Large intestine (tissue), 3 donors: ENCODE measurements around the gene RNU1-3. TPM values are rescaled to one million over a fixed set of nuclear protein-coding genes. Genes with fewer than 3 reads are reported as not detected.
"Not testable (repeated sequence)": the region's sequence is repeated elsewhere in the genome, so short reads cannot be mapped to it uniquely, and the experiment has no call there.

Experiments
- DNase-seq, 2 donors: peaks; one replicate each; pipeline versions ENCODE4 v3.0.0 to v3.0.0-alpha.2; 2013
- H3K27ac ChIP-seq: one replicate; pipeline ENCODE4 v1.5.1; 2013; ENCODE audit warnings: low read length
- H3K27me3 ChIP-seq: 2 replicates; pipeline ENCODE4 v1.6.1; 2013; ENCODE audit warnings: low read length; ENCODE audit not compliant: control insufficient read depth, insufficient read depth
- H3K36me3 ChIP-seq: 2 replicates; pipeline ENCODE4 v1.6.1; 2013; ENCODE audit warnings: low read length; ENCODE audit not compliant: control insufficient read depth, insufficient read depth
- H3K4me1 ChIP-seq: one replicate; pipeline ENCODE4 v1.6.1; 2013; ENCODE audit warnings: low read length; ENCODE audit not compliant: control insufficient read depth, insufficient read depth
- H3K4me3 ChIP-seq: one replicate; pipeline ENCODE4 v1.5.1; 2013; ENCODE audit warnings: low read length
- H3K9me3 ChIP-seq: one replicate; pipeline ENCODE4 v1.6.1; 2013; ENCODE audit warnings: mild to moderate bottlenecking, low read depth, low read length, moderate library complexity; ENCODE audit not compliant: control insufficient read depth
- WGBS: methylation state at CpG from one replicate; pipeline ENCODE4 v1.1.5; 2013; ENCODE audit warnings: low lambda C conversion rate; ENCODE audit not compliant: insufficient coverage; 5-methylcytosine and 5-hydroxymethylcytosine counted together
- polyA plus RNA-seq: library from polyadenylated mRNA; unstranded; fragments of 120-200 nt; gene quantifications from one replicate; pipeline ENCODE4 v1.2.1, GENCODE V29; 2013

Gene RNU1-3
- polyA plus RNA-seq, 1 donor = 3.2 TPM

GRCh38 chr1:16704502-16705100 lies 37.9 kb upstream of the RNU1-3 start:
- not testable (repeated sequence) for DNase-seq, H3K4me3 ChIP-seq, H3K36me3 ChIP-seq, H3K4me1 ChIP-seq, H3K9me3 ChIP-seq, H3K27ac ChIP-seq, H3K27me3 ChIP-seq
- WGBS = no CpG with 5 or more reads among the region's 16 CpGs

- not testable (repeated sequence) for DNase-seq, H3K27ac ChIP-seq, H3K36me3 ChIP-seq, H3K4me1 ChIP-seq, H3K27me3 ChIP-seq, H3K4me3 ChIP-seq, H3K9me3 ChIP-seq
- no CpG with 5 or more reads among the region's 13 CpGs for WGBS
Measured at GRCh38 chr1:16704076-16704475, 37.3 kb upstream of the RNU1-3 start.

DNA sequence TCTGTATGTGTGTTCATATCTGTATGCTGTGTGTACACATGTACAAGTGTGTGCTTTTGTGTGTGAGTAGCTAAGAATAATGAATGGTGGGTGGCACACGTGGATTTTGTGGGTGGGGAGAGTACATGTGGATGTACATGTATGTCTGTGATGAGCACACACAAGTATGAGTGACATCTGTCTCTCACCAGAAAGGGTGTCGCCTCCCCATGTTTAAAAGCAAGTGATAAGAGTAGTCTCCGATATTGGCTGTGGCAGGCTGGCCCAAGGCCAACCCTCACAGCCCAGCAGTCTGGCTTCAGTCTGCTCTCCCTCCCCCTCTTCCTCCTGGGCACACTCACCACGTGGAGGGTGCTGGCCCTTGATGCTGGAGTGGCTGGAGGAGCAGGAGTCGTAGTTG lies 36.9 kb upstream of the RNU1-3 start:
- not testable (repeated sequence) for H3K4me3 ChIP-seq, H3K27ac ChIP-seq, DNase-seq

DNA sequence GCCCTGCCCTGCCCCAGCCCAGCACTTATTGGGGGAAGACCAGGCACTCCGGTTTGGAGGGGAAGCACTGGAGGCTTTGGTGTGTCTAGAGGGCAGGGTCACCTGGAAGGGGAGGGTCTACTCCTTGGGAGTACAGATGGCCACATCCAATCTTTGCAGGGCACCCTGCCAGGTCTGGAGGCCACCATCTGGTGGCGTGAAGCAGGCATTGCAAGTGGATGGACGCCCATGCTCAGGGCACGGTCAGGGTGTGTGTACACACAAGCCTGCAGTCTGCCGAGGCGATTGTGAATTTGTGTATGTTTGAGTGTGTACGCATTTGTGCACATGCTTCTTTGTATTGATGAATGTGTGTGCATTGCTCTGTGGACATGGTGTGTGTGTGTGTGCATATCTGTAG lies 36.4 kb upstream of the RNU1-3 start:
- no CpG with 5 or more reads among the region's 7 CpGs for WGBS
- DNase-seq, H3K27ac ChIP-seq, H3K4me3 ChIP-seq, H3K9me3 ChIP-seq, H3K27me3 ChIP-seq, H3K4me1 ChIP-seq, H3K36me3 ChIP-seq: not testable (repeated sequence)

More for the DNA sequence above, 36.9 kb upstream of the RNU1-3 start:
- not testable (repeated sequence) for H3K27me3 ChIP-seq, H3K9me3 ChIP-seq, H3K4me1 ChIP-seq, H3K36me3 ChIP-seq
- no CpG with 5 or more reads among the region's 5 CpGs for WGBS

DNA sequence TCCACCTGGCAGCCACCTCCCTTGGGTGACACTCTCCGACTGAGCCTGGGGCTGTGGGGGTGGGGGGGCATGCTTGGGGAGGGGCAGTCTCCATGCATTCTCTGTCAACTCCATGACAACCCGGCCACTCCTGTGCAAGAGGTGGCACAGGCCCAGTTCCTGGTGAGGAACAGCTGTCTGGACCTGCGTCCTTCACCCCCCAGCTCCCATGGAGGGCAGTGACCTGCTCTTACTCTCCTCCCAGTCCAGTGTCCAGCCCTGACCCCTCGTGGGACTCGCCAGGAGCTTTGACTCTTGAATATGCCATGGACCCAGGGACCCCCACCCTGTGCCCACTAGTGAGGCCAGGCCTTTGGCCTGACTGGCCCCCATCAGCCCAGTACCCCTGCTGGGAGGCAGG lies 35.5 kb upstream of the RNU1-3 start:
- H3K9me3 ChIP-seq, H3K4me1 ChIP-seq, DNase-seq, H3K27ac ChIP-seq, H3K27me3 ChIP-seq, H3K4me3 ChIP-seq, H3K36me3 ChIP-seq: not testable (repeated sequence)
- WGBS = no CpG with 5 or more reads among the region's 5 CpGs

DNA sequence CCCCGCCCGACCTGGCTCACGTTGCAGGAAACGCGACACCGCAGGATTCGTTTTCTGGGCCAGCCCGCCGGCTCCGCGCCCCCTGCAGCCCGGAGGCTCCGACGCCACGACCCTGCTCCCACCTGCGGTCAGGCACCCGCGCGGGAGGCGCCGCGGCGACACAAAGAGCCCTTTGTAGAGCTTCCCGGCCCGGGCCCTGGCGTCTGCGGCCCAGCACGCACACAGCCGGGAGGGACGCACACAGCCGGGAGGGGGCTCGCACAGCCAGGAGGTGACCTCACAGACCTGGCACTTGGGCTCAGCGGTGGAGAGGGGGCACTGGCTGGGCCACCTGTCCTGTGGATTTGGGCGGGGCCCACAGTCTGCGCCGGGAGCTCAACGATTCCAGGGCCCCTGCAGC lies 34.4 kb upstream of the RNU1-3 start:
- WGBS = no CpG with 5 or more reads among the region's 37 CpGs
- not testable (repeated sequence) for H3K9me3 ChIP-seq, H3K36me3 ChIP-seq

GRCh38 chr1:16700138-16700895 lies 33.6 kb upstream of the RNU1-3 start:
- H3K9me3 ChIP-seq, H3K27me3 ChIP-seq, DNase-seq, H3K27ac ChIP-seq, H3K36me3 ChIP-seq, H3K4me3 ChIP-seq, H3K4me1 ChIP-seq: not testable (repeated sequence)
- WGBS = no CpG with 5 or more reads among the region's 57 CpGs

More for the DNA sequence above, 34.4 kb upstream of the RNU1-3 start:
- not testable (repeated sequence) for H3K4me1 ChIP-seq, H3K4me3 ChIP-seq, DNase-seq, H3K27me3 ChIP-seq, H3K27ac ChIP-seq

GRCh38 chr1:16699440-16699839 lies 32.7 kb upstream of the RNU1-3 start:
- not testable (repeated sequence) for H3K4me1 ChIP-seq, H3K36me3 ChIP-seq, H3K9me3 ChIP-seq, H3K4me3 ChIP-seq, H3K27me3 ChIP-seq, H3K27ac ChIP-seq
- peak in 1 of 2 donors; percentile 16 for DNase-seq
- no CpG with 5 or more reads among the region's 52 CpGs for WGBS

- H3K4me1 ChIP-seq, H3K36me3 ChIP-seq, DNase-seq, H3K9me3 ChIP-seq, H3K27me3 ChIP-seq, H3K27ac ChIP-seq, H3K4me3 ChIP-seq: not testable (repeated sequence)
- WGBS = no CpG with 5 or more reads among the region's 7 CpGs
Measured at GRCh38 chr1:16697152-16697551, 30.4 kb upstream of the RNU1-3 start.

GRCh38 chr1:16696507-16697150 lies 29.9 kb upstream of the RNU1-3 start:
- DNase-seq = peak in 1 of 2 donors; percentile 43
- not testable (repeated sequence) for H3K36me3 ChIP-seq, H3K27me3 ChIP-seq, H3K4me1 ChIP-seq, H3K9me3 ChIP-seq
- no CpG with 5 or more reads among the region's 33 CpGs for WGBS
- Histone ChIP-seq H3K27ac (peak overlapping the region; percentile 48), H3K4me3 (peak overlapping the region; percentile 28)
